Smooth muscle cell (in vitro differentiated cells): ENCODE measurements around the gene FAM227B. TPM values are rescaled to one million over a fixed set of nuclear protein-coding genes. Genes with fewer than 3 reads are reported as not detected.

ENCODE experiments used
- DNase-seq: peaks from one replicate; lab custom pipeline; 2025; ENCODE audit not compliant: unreplicated experiment; lab: John Stamatoyannopoulos, UW
- H2AFZ ChIP-seq: fragments of 200-600 bp; sonication (generic); 2 replicates; pipeline ENCODE4 v1.6.0; 2016; ENCODE audit warnings: antibody characterized with exemption, low read depth, mild to moderate bottlenecking
- H3F3A ChIP-seq: fragments of 200-600 bp; sonication (generic); 2 replicates; pipeline ENCODE4 v1.6.0; 2017; ENCODE audit warnings: antibody characterized with exemption, low read depth
- H3K27ac ChIP-seq: fragments of 200-600 bp; sonication (generic); 2 replicates; pipeline ENCODE4 v1.5.1; 2016; ENCODE audit warnings: low read depth, mild to moderate bottlenecking
- H3K27me3 ChIP-seq: fragments of 200-600 bp; sonication (generic); 2 replicates; pipeline ENCODE4 v1.6.1; 2016; ENCODE audit warnings: low read depth, mild to moderate bottlenecking
- H3K36me3 ChIP-seq: fragments of 200-600 bp; sonication (generic); 2 replicates; pipeline ENCODE4 v1.5.1; 2016; ENCODE audit warnings: low read depth
- H3K4me1 ChIP-seq: fragments of 200-600 bp; sonication (generic); 2 replicates; pipeline ENCODE4 v1.5.1; 2016; ENCODE audit warnings: low read depth
- H3K4me2 ChIP-seq: fragments of 200-600 bp; sonication (generic); 2 replicates; pipeline ENCODE4 v1.6.0; 2016; ENCODE audit warnings: mild to moderate bottlenecking
- H3K4me3 ChIP-seq: fragments of 200-600 bp; sonication (generic); 2 replicates; pipeline ENCODE4 v1.5.1; 2016; ENCODE audit warnings: mild to moderate bottlenecking
- H3K79me2 ChIP-seq: fragments of 200-600 bp; sonication (generic); 2 replicates; pipeline ENCODE4 v1.6.0; 2016; ENCODE audit warnings: low read depth, mild to moderate bottlenecking
- H3K9ac ChIP-seq: fragments of 200-600 bp; sonication (generic); 2 replicates; pipeline ENCODE4 v1.6.0; 2016; ENCODE audit warnings: low read depth
- H3K9me3 ChIP-seq: fragments of 200-600 bp; sonication (generic); replicated peaks from 2 replicates; pipeline ENCODE4 v1.5.1; 2016; ENCODE audit warnings: low read depth
- H4K20me1 ChIP-seq: fragments of 200-600 bp; sonication (generic); 2 replicates; pipeline ENCODE4 v1.6.0; 2016; ENCODE audit warnings: low read depth
- CTCF ChIP-seq: fragments of 200-600 bp; sonication (generic); IDR thresholded peaks from 2 replicates; pipeline ENCODE4 v1.5.1; 2017; ENCODE audit warnings: borderline replicate concordance, mild to moderate bottlenecking, antibody characterized with exemption; ENCODE audit not compliant: insufficient read depth, poor library complexity, severe bottlenecking
- WGBS: methylation state at CpG from one replicate; pipeline ENCODE4 v1.1.7; 2016; ENCODE audit warnings: low lambda C conversion rate; 5-methylcytosine and 5-hydroxymethylcytosine counted together
- polyA plus RNA-seq: library from polyadenylated mRNA; unstranded; fragments of >200 nt; fragmentation: Nextera tagmentation; extraction: Ambion mirVana; gene quantifications from 2 replicates; pipeline ENCODE4 v1.2.1, GENCODE V29; 2016
- total RNA-seq: library from RNA; depleted of rRNA; stranded (reverse); fragments of >200 nt; gene quantifications from 2 replicates; pipeline ENCODE4 v1.2.3, GENCODE V29; 2014

The FAM227B gene
- total and polyA plus RNA-seq, 2 experiments from 2014 or later, result 7.5 to 9.7 TPM

- WGBS, result 18% methylated on average over 2 of the region's 2 CpGs
- Histone ChIP-seq H3K9me3 (no peaks in the 10 kb centered on the region), H3K4me1 (no peaks in the 10 kb centered on the region), H3F3A (no peaks in the 10 kb centered on the region), H3K27me3 (no peaks in the 10 kb centered on the region), H3K4me3 (no peak overlapping the region), H4K20me1 (peaks cover 100% of the 10 kb centered on the region), H3K79me2 (peaks cover 15% of the 10 kb centered on the region), H3K4me2 (peak overlapping the region; percentile 34), H3K27ac (peak overlapping the region; percentile 32), H2AFZ (no peak overlapping the region), H3K36me3 (no peaks in the 10 kb centered on the region), H3K9ac (no peak overlapping the region)
- TF ChIP-seq CTCF, result no peak
- no peak for DNase-seq
Measured at GRCh38 chr15:49458145-49458544, 162.5 kb downstream of the FAM227B start.

DNA sequence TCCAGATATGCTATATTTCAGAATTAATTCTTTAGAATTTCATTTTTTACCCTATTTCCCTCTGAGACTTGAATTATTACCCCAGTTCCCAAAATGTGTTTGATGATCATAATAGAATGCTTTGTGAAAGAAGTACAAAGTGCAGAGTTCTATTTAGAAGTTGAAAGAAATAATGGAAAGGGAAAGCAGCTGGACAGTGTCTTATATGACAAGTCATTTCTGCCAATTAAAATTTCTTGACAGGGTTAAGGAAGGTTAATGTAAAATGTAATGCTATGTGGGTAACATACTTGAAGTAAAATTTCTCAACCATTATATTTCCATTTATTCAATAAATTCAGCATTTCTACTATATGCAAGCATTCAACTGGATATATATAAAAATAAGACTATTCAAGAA, 164.5 kb downstream of the FAM227B start:
- TF ChIP-seq CTCF, result no peak
- Histone ChIP-seq H3K27me3 (no peaks in the 10 kb centered on the region), H3K4me1 (no peaks in the 10 kb centered on the region), H2AFZ (no peak overlapping the region), H3K79me2 (peaks cover 23% of the 10 kb centered on the region), H3K27ac (peak overlapping the region; percentile 29), H3K36me3 (no peaks in the 10 kb centered on the region), H4K20me1 (peaks cover 100% of the 10 kb centered on the region), H3F3A (no peaks in the 10 kb centered on the region), H3K4me3 (no peak overlapping the region), H3K9ac (no peak overlapping the region), H3K4me2 (peak overlapping the region; percentile 46), H3K9me3 (no peaks in the 10 kb centered on the region)
- DNase-seq, result no peak

GRCh38 chr15:49452595-49452994, 168.0 kb downstream of the FAM227B start:
- H4K20me1 ChIP-seq, result peaks cover 100% of the 10 kb centered on the region
- H3F3A ChIP-seq, result no peaks in the 10 kb centered on the region
- H3K27ac ChIP-seq, result no peak overlapping the region
- H3K9me3 ChIP-seq, result no peaks in the 10 kb centered on the region
- H3K27me3 ChIP-seq, result no peaks in the 10 kb centered on the region
- no peak overlapping the region for H2AFZ ChIP-seq
- peak overlapping the region; percentile 36 for H3K4me2 ChIP-seq
- WGBS, result 33% methylated on average over 1 of the region's 1 CpG
- DNase-seq, result no peak
- H3K36me3 ChIP-seq, result no peaks in the 10 kb centered on the region
- H3K9ac ChIP-seq, result no peak overlapping the region
- H3K79me2 ChIP-seq, result peaks cover 27% of the 10 kb centered on the region
- H3K4me1 ChIP-seq, result no peaks in the 10 kb centered on the region
- no peak for TF ChIP-seq CTCF
- H3K4me3 ChIP-seq, result no peak overlapping the region

DNA sequence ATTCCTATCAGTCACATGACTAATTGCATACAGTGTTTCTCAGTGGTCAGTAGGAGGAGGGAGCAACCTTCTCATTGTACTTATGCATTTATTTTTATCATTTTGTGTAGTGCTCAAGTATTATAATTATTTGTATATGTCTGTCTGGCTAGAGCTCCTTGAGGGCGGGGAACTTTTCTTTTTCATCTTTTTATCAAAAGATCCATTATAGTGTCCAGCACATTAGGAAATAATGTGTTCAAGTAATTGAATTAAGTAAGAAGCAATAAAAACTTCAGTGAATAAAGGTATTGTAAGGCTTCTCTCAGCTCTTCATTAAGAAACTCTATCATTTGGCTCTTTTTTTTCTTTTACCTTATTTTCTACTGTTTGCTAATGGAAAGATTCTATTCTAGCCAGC, 178.8 kb downstream of the FAM227B start:
- no peak overlapping the region for H3K27ac ChIP-seq
- H3K79me2 ChIP-seq, result peaks cover 35% of the 10 kb centered on the region
- H3K9ac ChIP-seq, result no peak overlapping the region
- WGBS, result 100% methylated on average over 1 of the region's 1 CpG
- peaks cover 9% of the 10 kb centered on the region for H3K36me3 ChIP-seq
- TF ChIP-seq CTCF, result no peak
- H3K4me3 ChIP-seq, result no peak overlapping the region
- peaks cover 99% of the 10 kb centered on the region for H4K20me1 ChIP-seq
- H3K4me1 ChIP-seq, result peaks cover 13% of the 10 kb centered on the region
- H3K27me3 ChIP-seq, result no peaks in the 10 kb centered on the region
- DNase-seq, result no peak
- H3F3A ChIP-seq, result no peaks in the 10 kb centered on the region
- no peaks in the 10 kb centered on the region for H3K9me3 ChIP-seq
- peak overlapping the region; percentile 69 for H3K4me2 ChIP-seq
- no peak overlapping the region for H2AFZ ChIP-seq
